GM12878 (cell line): ENCODE measurements around the gene RDH12. TPM values are rescaled to one million over a fixed set of nuclear protein-coding genes. Genes with fewer than 3 reads are reported as not detected.

Experiments used
- ATAC-seq: fragments of 200-7000 bp; cut with Tn5 transposase; 3 replicates; pipeline ENCODE4 v1.9.1; 2020; ENCODE audit warnings: mild to moderate bottlenecking, moderate library complexity
- BruUV-seq: library from RNA; stranded (reverse); fragments of 400-500 nt; replicated peaks from 2 replicates; lab custom pipeline; 2021; lab: Mats Ljungman, UMichigan
- CTCF ChIA-PET: fragments of 300-600 bp; sonication (Branson Sonifier 250); formaldehyde crosslinking; extraction: SDS; loops from one replicate; lab custom pipeline; 2021; ENCODE audit warnings: inconsistent platforms; lab: Yijun Ruan, JAX
- POLR2A ChIA-PET: fragments of 350-600 bp; formaldehyde crosslinking; extraction: SDS; loops from one replicate; lab custom pipeline; 2021; ENCODE audit warnings: inconsistent platforms; lab: Charles Lee
- RAD21 ChIA-PET: fragments of 300-600 bp; sonication (Branson Sonifier 250); formaldehyde crosslinking; loops from one replicate; lab custom pipeline; 2023; ENCODE audit warnings: antibody characterized with exemption; ENCODE audit not compliant: unreplicated experiment; lab: Charles Lee
- SMC1A ChIA-PET: fragments of 300-600 bp; sonication (Branson Sonifier 250); formaldehyde crosslinking; loops from one replicate; lab custom pipeline; 2023; ENCODE audit not compliant: unreplicated experiment, uncharacterized antibody; lab: Charles Lee
- DNase-seq: peaks from one replicate; pipeline ENCODE4 v3.0.0-alpha.2; 2011; ENCODE audit warnings: low read depth, low spot score
- FAIRE-seq: peaks from 3 replicates; lab custom pipeline; 2011; peaks lifted over from hg19 to GRCh38; lab: Jason Lieb, UNC
- H2AFZ ChIP-seq: 2 replicates; pipeline ENCODE4 v1.6.0; 2011; ENCODE audit warnings: low read depth, low read length, control low read depth; ENCODE audit not compliant: control insufficient read depth
- H3K27ac ChIP-seq: 2 replicates; pipeline ENCODE4 v1.5.1; 2011; ENCODE audit warnings: control low read depth; ENCODE audit not compliant: control insufficient read depth, insufficient read depth
- H3K27me3 ChIP-seq, 2 experiments: replicated peaks in 1 of 2; 2 replicates each; pipeline versions ENCODE4 v1.6.0 to v1.6.1; 2011; ENCODE audit warnings: low read length in 1 of 2; ENCODE audit not compliant: control insufficient read depth in 2 of 2, insufficient read depth in 2 of 2
- H3K36me3 ChIP-seq, 2 experiments: 2 replicates each; pipeline ENCODE4 v1.5.1; 2011; ENCODE audit warnings: low read length in 1 of 2; ENCODE audit not compliant: control insufficient read depth in 2 of 2, insufficient read depth in 2 of 2
- H3K4me1 ChIP-seq: 2 replicates; pipeline ENCODE4 v1.6.1; 2011; ENCODE audit warnings: mild to moderate bottlenecking, low read length, moderate library complexity, mixed read lengths; ENCODE audit not compliant: control insufficient read depth, insufficient read depth
- H3K4me2 ChIP-seq: 2 replicates; pipeline ENCODE4 v1.6.0; 2011; ENCODE audit warnings: control low read depth; ENCODE audit not compliant: control insufficient read depth, insufficient read depth
- H3K4me3 ChIP-seq: fragments of 200-600 bp; sonication (generic); 2 replicates; pipeline ENCODE4 v1.5.1; 2016
- H3K79me2 ChIP-seq: 2 replicates; pipeline ENCODE4 v1.6.0; 2011; ENCODE audit warnings: low read length; ENCODE audit not compliant: control insufficient read depth, insufficient read depth
- H3K9ac ChIP-seq: 2 replicates; pipeline ENCODE4 v1.8.0; 2011; ENCODE audit warnings: low read length, control low read depth, mixed read lengths; ENCODE audit not compliant: control insufficient read depth, insufficient read depth
- H3K9me3 ChIP-seq: replicated peaks from 3 replicates; pipeline ENCODE4 v1.5.1; 2011; ENCODE audit warnings: mild to moderate bottlenecking, low read length; ENCODE audit not compliant: control insufficient read depth, insufficient read depth
- H4K20me1 ChIP-seq: 2 replicates; pipeline ENCODE4 v1.6.0; 2011; ENCODE audit not compliant: control insufficient read depth, insufficient read depth
- NR2F1 ChIP-seq: fragments of 450-650 bp; conservative IDR thresholded peaks from 2 replicates; pipeline ENCODE4 v1.6.1; 2017; ENCODE audit warnings: mild to moderate bottlenecking
- PAX5 ChIP-seq: IDR thresholded peaks from 2 replicates; pipeline ENCODE4 v1.6.1; 2011; ENCODE audit warnings: low read depth, low read length, borderline replicate concordance
- PBX3 ChIP-seq: IDR thresholded peaks from 2 replicates; pipeline ENCODE4 v1.6.1; 2011; ENCODE audit warnings: mild to moderate bottlenecking, low read depth, low read length, moderate library complexity; ENCODE audit not compliant: insufficient replicate concordance
- SPI1 ChIP-seq: IDR thresholded peaks from 2 replicates; pipeline ENCODE4 v1.6.1; 2011; ENCODE audit warnings: low read depth, mild to moderate bottlenecking, low read length, moderate library complexity, borderline replicate concordance; ENCODE audit not compliant: insufficient read depth
- TCF12 ChIP-seq: IDR thresholded peaks from 2 replicates; pipeline ENCODE4 v1.6.1; 2011; ENCODE audit warnings: low read depth, mild to moderate bottlenecking, low read length
- YY1 ChIP-seq: IDR thresholded peaks from 2 replicates; pipeline ENCODE4 v1.6.1; 2011; ENCODE audit warnings: low read depth, mild to moderate bottlenecking, low read length
- ZBED1 ChIP-seq: IDR thresholded peaks from 2 replicates; pipeline ENCODE4 v1.6.1; 2016; ENCODE audit warnings: borderline replicate concordance
- ZNF274 ChIP-seq: IDR thresholded peaks from one replicate; pipeline ENCODE4 v1.8.0; 2011; ENCODE audit not compliant: insufficient read length, insufficient read depth
- WGBS: methylation state at CpG from one replicate; pipeline ENCODE4 v1.1.6; 2016; ENCODE audit warnings: low lambda C conversion rate; ENCODE audit not compliant: insufficient replicate concordance, insufficient coverage; ENCODE audit errors: missing lambda C conversion rate; 5-methylcytosine and 5-hydroxymethylcytosine counted together
- in situ Hi-C: fragments of 300-500 bp; cut with MboI; formaldehyde crosslinking; loops from 9 replicates; pipeline ENCODE4 v1.14.3; 2018; ENCODE audit warnings: mixed read lengths
- intact Hi-C: fragments of 100-400 bp; cut with micrococcal nuclease; formaldehyde crosslinking; loops from one replicate; pipeline ENCODE4 v1.14.2; 2022; ENCODE audit not compliant: unreplicated experiment
- polyA plus RNA-seq, 11 experiments: library from polyadenylated mRNA; depleted of rRNA in 4 of 11; unstranded in 6 of 11; stranded (reverse) in 5 of 11; fragments of >200 nt; fragmentation: Nextera tagmentation in 4 of 11; fragmentation: Illumina TruSeq in 1 of 11; extraction: Ambion mirVana in 4 of 11; extraction: Trizol in 1 of 11; gene quantifications; 1 replicate in 1 of 11; 2 replicates in 10 of 11; pipeline versions ENCODE4 v1.2.1 to v1.2.3, GENCODE V29; 2011 to 2016; ENCODE audit warnings: inconsistent platforms in 2 of 11, missing spikeins in 2 of 11, low read depth in 1 of 11
- total RNA-seq, 4 experiments: library from RNA; depleted of rRNA in 3 of 4; stranded (reverse); fragments of >200 nt in 3 of 4; fragmentation: Illumina TruSeq in 1 of 4; extraction: Trizol in 1 of 4; gene quantifications; 2 replicates each; pipeline versions ENCODE4 v1.2.1 to v1.2.3, GENCODE V29; 2013 to 2021
- TF ChIP-seq, protein P1 (sequence below): IDR thresholded peaks from 2 replicates; pipeline ENCODE4 v1.6.1; 2011; ENCODE audit warnings: borderline replicate concordance, low read depth, mild to moderate bottlenecking, moderate library complexity, low read length; ENCODE audit not compliant: insufficient read depth, poor library complexity, severe bottlenecking

The RDH12 gene
- total and polyA plus RNA-seq, 10 of the 15 experiments (the other 5 are each of a cell fraction or from before 2014, with no cell fraction given), result not detected

GRCh38 chr14:67680941-67681340 lies 20.7 kb upstream of the RDH12 start:
- H3K4me1 ChIP-seq, result peaks cover 22% of the 10 kb centered on the region
- ChIA-PET POLR2A (interaction anchor here (0.5 to 6.8 kb wide), 4 partner anchors 8 to 31 kb away, joined by 3 to 62 read pairs (median 5); partner anchors contain the start of gene RDH11), RAD21 (interaction anchor here (1.5 to 2.2 kb wide), 4 partner anchors 13 to 62 kb away, joined by 3 to 14 read pairs (median 7); no protein-coding TSS in a partner anchor), CTCF (interaction anchor here (0.6 to 2.4 kb wide), 9 partner anchors 10 to 97 kb away, joined by 3 to 8 read pairs (median 4); partner anchors contain the start of gene RDH11), SMC1A (interaction anchor here (1.2 to 7.6 kb wide), 7 partner anchors 10 to 62 kb away, joined by 4 to 41 read pairs (median 7); partner anchors contain the start of gene RDH11)
- no peak overlapping the region for H3K4me2 ChIP-seq
- H3K9me3 ChIP-seq, result no peaks in the 10 kb centered on the region; the same call in 2 of the 3 replicates
- H3K79me2 ChIP-seq, result no peaks in the 10 kb centered on the region; the same call in none of the 2 replicates
- H3K9ac ChIP-seq, result no peak overlapping the region
- no peaks in the 10 kb centered on the region for H4K20me1 ChIP-seq
- intact Hi-C loops (loop anchor here (2.0 kb wide), 1 partner anchor 14 kb away; the partner anchor contains the start of gene RDH11), in situ Hi-C loops (no loop called here)
- FAIRE-seq (peak; percentile 18), ATAC-seq (peak; percentile 73), DNase-seq (no peak)
- peak overlapping the region; percentile 37 for H3K27ac ChIP-seq
- TF ChIP-seq YY1 (no peak), SPI1 (peak; percentile 73; the same call in 1 of the 2 replicates), PAX5 (no peak), NR2F1 (peak; percentile 15; the same call in 1 of the 2 replicates)
- BruUV-seq, result no TSS peak
- WGBS, result 84% methylated on average over 2 of the region's 2 CpGs
- peaks cover 5 to 35% of the 10 kb centered on the region in 2 experiments; a peak in 3 of 4 replicates for H3K36me3 ChIP-seq
- no peak overlapping the region for H3K4me3 ChIP-seq
- H3K27me3 ChIP-seq, result no peaks in the 10 kb centered on the region
- H2AFZ ChIP-seq, result no peak overlapping the region

DNA sequence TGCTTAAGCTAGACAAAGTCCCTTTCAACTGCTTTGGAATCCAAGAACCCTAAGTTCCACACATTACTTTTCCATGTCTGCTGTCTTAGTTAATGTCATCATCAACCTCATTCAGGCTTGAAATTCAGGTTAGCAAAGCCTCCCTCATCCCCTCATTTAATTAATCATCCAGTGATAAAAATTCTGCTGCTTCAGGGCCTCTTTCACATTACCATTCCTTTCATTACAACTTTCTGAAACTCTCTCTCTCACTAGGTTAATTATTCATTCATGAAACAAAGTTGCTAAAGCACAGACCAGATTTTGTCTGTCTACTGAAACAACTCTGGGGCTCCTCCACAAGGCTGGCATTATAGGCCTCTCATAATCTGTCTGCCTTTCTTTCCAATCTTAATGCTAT lies 17.8 kb upstream of the RDH12 start:
- Histone ChIP-seq H4K20me1 (no peaks in the 10 kb centered on the region), H3K9ac (no peak overlapping the region), H3K4me2 (no peak overlapping the region), H2AFZ (no peak overlapping the region), H3K9me3 (no peaks in the 10 kb centered on the region; the same call in 2 of the 3 replicates), H3K79me2 (no peaks in the 10 kb centered on the region; the same call in none of the 2 replicates), H3K4me3 (no peak overlapping the region), H3K27me3 (no peaks in the 10 kb centered on the region), H3K36me3 (peaks cover 5 to 53% of the 10 kb centered on the region in 2 experiments), H3K4me1 (peaks cover 18% of the 10 kb centered on the region), H3K27ac (no peak overlapping the region)
- ChIA-PET POLR2A (interaction anchor here (1.0 to 6.8 kb wide), 3 partner anchors 8 to 15 kb away, joined by 3 to 62 read pairs (median 5); partner anchors contain the start of gene RDH11), RAD21 (interaction anchor here (1.2 kb wide), 1 partner anchor 10 kb away, joined by 5 read pairs; no protein-coding TSS in a partner anchor), SMC1A (interaction anchor here (0.8 to 7.6 kb wide), 6 partner anchors 9 to 64 kb away, joined by 3 to 41 read pairs (median 6); partner anchors contain the start of genes ARG2 and RDH11), CTCF (interaction anchor here (1.2 to 1.7 kb wide), 5 partner anchors 9 to 324 kb away, joined by 3 to 7 read pairs (median 6); partner anchors contain the start of genes ARG2, ATP6V1D and EIF2S1)
- DNase-seq, result no peak
- TSS peak; percentile 13 for BruUV-seq
- in situ Hi-C loops (no loop called here), intact Hi-C loops (no loop called here)
- no peak for FAIRE-seq
- no peak for ATAC-seq
- TF ChIP-seq PBX3 (no peak), SPI1 (no peak), ZBED1 (no peak), ZNF274 (no peak), TCF12 (no peak)
- TF ChIP-seq, protein P1, sequence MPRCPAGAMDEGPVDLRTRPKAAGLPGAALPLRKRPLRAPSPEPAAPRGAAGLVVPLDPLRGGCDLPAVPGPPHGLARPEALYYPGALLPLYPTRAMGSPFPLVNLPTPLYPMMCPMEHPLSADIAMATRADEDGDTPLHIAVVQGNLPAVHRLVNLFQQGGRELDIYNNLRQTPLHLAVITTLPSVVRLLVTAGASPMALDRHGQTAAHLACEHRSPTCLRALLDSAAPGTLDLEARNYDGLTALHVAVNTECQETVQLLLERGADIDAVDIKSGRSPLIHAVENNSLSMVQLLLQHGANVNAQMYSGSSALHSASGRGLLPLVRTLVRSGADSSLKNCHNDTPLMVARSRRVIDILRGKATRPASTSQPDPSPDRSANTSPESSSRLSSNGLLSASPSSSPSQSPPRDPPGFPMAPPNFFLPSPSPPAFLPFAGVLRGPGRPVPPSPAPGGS, result no peak
